Osteoblast (primary cell): ENCODE measurements around the gene PTPRE. TPM values are rescaled to one million over a fixed set of nuclear protein-coding genes. Genes with fewer than 3 reads are reported as not detected.

ENCODE experiments used
- DNase-seq: peaks from one replicate; pipeline ENCODE4 v3.0.0; 2011; ENCODE audit warnings: low spot score, mixed read lengths; ENCODE audit not compliant: insufficient read length; ENCODE audit errors: missing footprints
- H2AFZ ChIP-seq: 2 replicates; pipeline ENCODE4 v1.6.0; 2011; ENCODE audit warnings: mild to moderate bottlenecking, low read length
- H3K27ac ChIP-seq: 2 replicates; pipeline ENCODE4 v1.5.1; 2011; ENCODE audit warnings: mild to moderate bottlenecking, low read depth, low read length, moderate library complexity
- H3K27me3 ChIP-seq: 2 replicates; pipeline ENCODE4 v1.6.0; 2012; ENCODE audit warnings: mild to moderate bottlenecking, control low read depth, inconsistent platforms, low read length, moderate library complexity; ENCODE audit not compliant: insufficient read depth
- H3K36me3 ChIP-seq: 2 replicates; pipeline ENCODE4 v1.5.1; 2011; ENCODE audit warnings: mild to moderate bottlenecking, low read length, control low read depth, moderate library complexity; ENCODE audit not compliant: insufficient read depth
- H3K4me1 ChIP-seq: 2 replicates; pipeline ENCODE4 v1.5.1; 2011; ENCODE audit warnings: mild to moderate bottlenecking, low read length, control low read depth, moderate library complexity; ENCODE audit not compliant: insufficient read depth
- H3K4me2 ChIP-seq: 2 replicates; pipeline ENCODE4 v1.6.0; 2011; ENCODE audit warnings: mild to moderate bottlenecking, low read length; ENCODE audit not compliant: insufficient read depth
- H3K4me3 ChIP-seq: fragments of 200-600 bp; sonication (generic); 3 replicates; pipeline ENCODE4 v1.5.1; 2012; ENCODE audit warnings: mild to moderate bottlenecking, low read length, inconsistent platforms; ENCODE audit not compliant: insufficient read depth
- H3K79me2 ChIP-seq: 2 replicates; pipeline ENCODE4 v1.6.0; 2012; ENCODE audit warnings: mild to moderate bottlenecking, low read length, control low read depth, inconsistent platforms; ENCODE audit not compliant: insufficient read depth
- H3K9me3 ChIP-seq: 2 replicates; pipeline ENCODE4 v1.5.1; 2011; ENCODE audit warnings: low read depth, low read length, control low read depth
- H4K20me1 ChIP-seq: 2 replicates; pipeline ENCODE4 v1.6.0; 2012; ENCODE audit warnings: mild to moderate bottlenecking, low read length, control low read depth; ENCODE audit not compliant: insufficient read depth
- total RNA-seq: library from RNA; depleted of rRNA; stranded (reverse); fragments of >200 nt; gene quantifications from 2 replicates; pipeline ENCODE4 v1.2.3, GENCODE V29; 2012
- TF ChIP-seq, protein P1 (sequence below): IDR thresholded peaks from 2 replicates; pipeline ENCODE4 v1.5.1; 2011; ENCODE audit warnings: mild to moderate bottlenecking, low read depth, low read length, moderate library complexity; ENCODE audit errors: extremely low read depth

Gene PTPRE
- total RNA-seq, 1 donor: 9.0 TPM

DNA sequence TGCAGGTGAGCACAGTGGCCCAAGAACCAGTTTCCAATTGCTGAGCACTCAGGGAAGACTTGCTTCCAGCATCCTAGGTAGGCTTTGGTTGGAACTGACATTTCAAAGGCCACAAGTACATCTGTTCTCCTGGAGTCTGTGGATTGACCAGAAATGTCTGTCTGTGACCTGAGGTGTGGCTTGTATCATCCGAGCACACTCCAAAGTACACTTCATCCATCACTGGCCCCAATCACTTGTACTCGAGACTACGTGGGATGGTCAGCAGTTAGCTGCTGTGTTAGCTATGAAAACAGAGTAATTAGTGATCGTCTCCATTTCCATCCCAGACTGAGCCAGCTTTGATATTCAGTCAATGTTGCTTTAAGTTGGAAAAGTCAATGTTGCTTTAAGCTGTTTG, 174.3 kb downstream of the PTPRE start:
- H3K4me2 ChIP-seq: no peak overlapping the region
- no peaks in the 10 kb centered on the region for H3K4me1 ChIP-seq
- no peak overlapping the region for H3K27ac ChIP-seq
- no peaks in the 10 kb centered on the region for H4K20me1 ChIP-seq
- no peaks in the 10 kb centered on the region for H3K9me3 ChIP-seq
- TF ChIP-seq, protein P1, sequence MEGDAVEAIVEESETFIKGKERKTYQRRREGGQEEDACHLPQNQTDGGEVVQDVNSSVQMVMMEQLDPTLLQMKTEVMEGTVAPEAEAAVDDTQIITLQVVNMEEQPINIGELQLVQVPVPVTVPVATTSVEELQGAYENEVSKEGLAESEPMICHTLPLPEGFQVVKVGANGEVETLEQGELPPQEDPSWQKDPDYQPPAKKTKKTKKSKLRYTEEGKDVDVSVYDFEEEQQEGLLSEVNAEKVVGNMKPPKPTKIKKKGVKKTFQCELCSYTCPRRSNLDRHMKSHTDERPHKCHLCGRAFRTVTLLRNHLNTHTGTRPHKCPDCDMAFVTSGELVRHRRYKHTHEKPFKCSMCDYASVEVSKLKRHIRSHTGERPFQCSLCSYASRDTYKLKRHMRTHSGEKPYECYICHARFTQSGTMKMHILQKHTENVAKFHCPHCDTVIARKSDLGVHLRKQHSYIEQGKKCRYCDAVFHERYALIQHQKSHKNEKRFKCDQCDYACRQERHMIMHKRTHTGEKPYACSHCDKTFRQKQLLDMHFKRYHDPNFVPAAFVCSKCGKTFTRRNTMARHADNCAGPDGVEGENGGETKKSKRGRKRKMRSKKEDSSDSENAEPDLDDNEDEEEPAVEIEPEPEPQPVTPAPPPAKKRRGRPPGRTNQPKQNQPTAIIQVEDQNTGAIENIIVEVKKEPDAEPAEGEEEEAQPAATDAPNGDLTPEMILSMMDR: no peak
- H3K4me3 ChIP-seq: no peak overlapping the region
- H3K36me3 ChIP-seq: peaks cover 15% of the 10 kb centered on the region
- DNase-seq: no peak
- no peaks in the 10 kb centered on the region for H3K79me2 ChIP-seq
- H2AFZ ChIP-seq: no peak overlapping the region
- no peaks in the 10 kb centered on the region for H3K27me3 ChIP-seq

DNA sequence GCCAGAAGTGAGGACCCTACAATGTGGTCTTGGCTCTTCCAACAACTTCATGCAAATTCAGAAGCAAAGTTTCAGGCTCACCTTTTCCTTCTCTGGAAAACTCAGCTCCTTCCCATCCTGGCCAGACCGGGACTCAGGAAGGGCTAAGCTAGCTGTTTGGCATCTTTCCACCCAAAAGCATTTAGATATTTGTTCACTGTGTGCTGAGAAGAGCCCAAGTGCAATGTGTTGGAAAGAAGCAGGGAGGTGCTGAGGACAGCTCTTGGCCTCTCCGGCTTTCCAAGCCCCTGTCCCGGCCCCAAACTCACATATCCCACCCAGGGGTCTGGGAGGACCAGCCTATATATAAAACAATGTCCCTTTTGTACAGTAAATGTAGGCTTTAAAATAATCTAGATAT, 174.8 kb downstream of the PTPRE start:
- Histone ChIP-seq H4K20me1 (no peaks in the 10 kb centered on the region), H3K4me1 (no peaks in the 10 kb centered on the region), H3K79me2 (no peaks in the 10 kb centered on the region), H3K36me3 (peaks cover 15% of the 10 kb centered on the region), H3K27me3 (no peaks in the 10 kb centered on the region), H3K27ac (no peak overlapping the region), H3K4me2 (no peak overlapping the region), H2AFZ (no peak overlapping the region), H3K9me3 (no peaks in the 10 kb centered on the region), H3K4me3 (no peak overlapping the region)
- DNase-seq: no peak
- TF ChIP-seq, protein P1: no peak

- Histone ChIP-seq H2AFZ (no peak overlapping the region), H3K4me2 (no peak overlapping the region), H3K79me2 (no peaks in the 10 kb centered on the region), H3K4me1 (no peaks in the 10 kb centered on the region), H3K27ac (no peak overlapping the region), H3K4me3 (no peak overlapping the region), H3K27me3 (no peaks in the 10 kb centered on the region), H4K20me1 (no peaks in the 10 kb centered on the region), H3K36me3 (peaks cover 10% of the 10 kb centered on the region), H3K9me3 (no peaks in the 10 kb centered on the region)
- DNase-seq: no peak
- TF ChIP-seq, protein P1: no peak
Measured at GRCh38 chr10:128083191-128083895, 176.4 kb downstream of the PTPRE start.

DNA sequence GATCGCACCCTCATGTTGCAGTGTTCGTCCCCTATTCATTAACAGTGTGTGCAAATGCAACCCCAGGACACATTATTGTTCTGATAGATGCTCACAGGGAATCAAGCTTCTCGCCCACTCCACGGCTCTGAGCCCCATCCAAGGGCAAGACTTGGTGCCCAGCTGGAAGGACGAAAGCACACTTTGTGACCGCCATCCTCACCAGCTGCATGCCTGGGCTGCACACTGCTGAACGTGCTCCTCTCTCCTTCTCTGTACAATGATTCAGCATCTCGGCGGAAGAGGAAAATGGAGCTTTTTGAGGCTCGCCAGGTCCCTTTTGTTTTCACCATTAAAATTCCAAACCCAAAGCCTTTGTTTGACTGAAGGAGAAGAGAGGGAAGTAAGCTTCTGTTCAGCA, 177.5 kb downstream of the PTPRE start:
- H3K4me2 ChIP-seq: no peak overlapping the region
- H3K27ac ChIP-seq: no peak overlapping the region
- H3K9me3 ChIP-seq: no peaks in the 10 kb centered on the region
- H3K36me3 ChIP-seq: peaks cover 7% of the 10 kb centered on the region
- peaks cover 4% of the 10 kb centered on the region for H3K27me3 ChIP-seq
- no peak overlapping the region for H2AFZ ChIP-seq
- H4K20me1 ChIP-seq: no peaks in the 10 kb centered on the region
- no peaks in the 10 kb centered on the region for H3K4me1 ChIP-seq
- H3K4me3 ChIP-seq: no peak overlapping the region
- TF ChIP-seq, protein P1: no peak
- H3K79me2 ChIP-seq: no peaks in the 10 kb centered on the region
- DNase-seq: no peak
